A375 (cell line): Measurements from ENCODE around the gene E2F1. TPM values are rescaled to one million over a fixed set of nuclear protein-coding genes. Genes with fewer than 3 reads are reported as not detected.

ENCODE experiments used
- total RNA-seq: library from RNA; depleted of rRNA; stranded (reverse); fragments of >200 nt; shearing (Covaris generic); gene quantifications from 2 replicates; pipeline ENCODE4 v1.2.3, GENCODE V29; 2014; rRNA removed

E2F1 gene
- total RNA-seq, result 41.6 and 45.6 TPM in 2 replicates

GRCh38 chr20:33686100-33686983 lies at the start of gene E2F1:
Gene E2F1 (minus strand): TSS chr20:33686385. CDS start chr20:33686264, 121 bp downstream.

DNA sequence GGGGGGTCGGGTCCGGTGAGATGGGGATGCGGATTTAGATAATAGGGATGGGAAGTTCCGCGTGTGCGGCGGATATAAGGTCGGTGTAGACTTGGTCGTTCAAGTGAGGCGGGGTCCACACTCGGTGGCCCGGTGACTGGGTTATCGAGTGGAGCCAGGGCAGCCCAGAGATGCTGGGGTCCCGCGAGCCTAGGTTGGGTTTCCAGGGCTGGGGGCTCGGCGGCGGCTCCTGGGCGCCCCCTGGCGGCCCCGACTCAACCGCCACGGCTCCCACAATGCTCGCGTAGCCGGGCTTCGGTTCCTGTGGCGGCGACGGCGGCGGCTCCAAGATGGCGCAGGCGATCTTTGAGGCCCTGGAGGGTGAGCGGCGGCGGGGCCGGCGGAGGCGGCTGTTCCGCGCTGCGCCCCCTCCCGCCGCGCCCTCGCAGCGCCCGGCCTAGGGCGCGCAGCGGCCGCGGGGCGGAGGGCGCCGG lies 45.5 kb upstream of the E2F1 start, which contains the start of gene ZNF341:
Gene ZNF341, plus strand, starts transcription at position 304 of the 473 bp plus-strand sequence. Its CDS starts 26 bp downstream, at position 330.

GRCh38 chr20:33719989-33720709 lies 34.0 kb upstream of the E2F1 start, which contains the start of gene PXMP4:
Gene PXMP4 (minus strand): TSS chr20:33720310. CDS start chr20:33720207, 103 bp downstream.

DNA sequence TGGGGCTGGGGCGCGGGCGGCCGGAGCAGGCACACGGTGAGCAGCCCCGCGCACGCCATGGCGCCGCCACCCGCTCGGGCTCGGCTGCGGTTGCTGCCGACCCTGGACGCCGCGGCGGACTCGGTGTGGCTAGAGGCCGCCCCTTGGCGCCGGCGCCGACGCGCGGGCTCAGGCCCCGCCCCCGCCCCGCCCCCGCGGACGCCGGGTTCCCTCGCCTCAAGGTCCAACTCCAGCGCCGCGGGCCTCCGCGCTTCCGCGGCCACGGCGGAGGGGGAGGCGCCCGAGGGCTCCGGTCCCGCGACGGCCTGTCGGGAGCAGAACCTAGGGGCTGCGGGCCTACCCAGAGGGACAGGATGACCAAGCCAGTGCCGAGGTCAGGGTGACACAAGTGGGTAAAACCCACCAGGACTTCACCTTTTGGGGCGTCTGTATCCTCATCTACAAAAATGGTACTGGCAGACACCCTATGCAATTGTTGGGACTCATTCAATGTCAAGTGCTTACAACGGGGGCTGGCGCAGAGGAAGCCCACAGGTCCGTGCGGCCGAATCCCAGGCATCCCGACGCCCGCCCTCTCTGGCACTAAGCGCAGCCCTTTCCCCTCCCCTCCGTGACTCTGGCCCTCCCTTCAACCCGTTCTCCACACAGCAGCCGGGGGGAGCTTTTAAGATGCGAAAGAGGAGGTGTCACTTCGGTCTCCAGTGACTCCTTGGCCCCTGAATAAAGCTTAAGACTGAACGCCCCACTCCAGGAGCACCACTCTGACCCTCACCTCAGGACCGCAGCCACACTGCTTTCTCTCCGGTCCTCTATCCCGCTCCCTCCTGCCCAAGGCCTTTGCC lies 11.7 kb downstream of the E2F1 start, which contains the start of gene NECAB3:
Gene NECAB3, minus strand, starts transcription at position 135 of the 842 bp plus-strand sequence. Its CDS starts 76 bp downstream, at position 59.

DNA sequence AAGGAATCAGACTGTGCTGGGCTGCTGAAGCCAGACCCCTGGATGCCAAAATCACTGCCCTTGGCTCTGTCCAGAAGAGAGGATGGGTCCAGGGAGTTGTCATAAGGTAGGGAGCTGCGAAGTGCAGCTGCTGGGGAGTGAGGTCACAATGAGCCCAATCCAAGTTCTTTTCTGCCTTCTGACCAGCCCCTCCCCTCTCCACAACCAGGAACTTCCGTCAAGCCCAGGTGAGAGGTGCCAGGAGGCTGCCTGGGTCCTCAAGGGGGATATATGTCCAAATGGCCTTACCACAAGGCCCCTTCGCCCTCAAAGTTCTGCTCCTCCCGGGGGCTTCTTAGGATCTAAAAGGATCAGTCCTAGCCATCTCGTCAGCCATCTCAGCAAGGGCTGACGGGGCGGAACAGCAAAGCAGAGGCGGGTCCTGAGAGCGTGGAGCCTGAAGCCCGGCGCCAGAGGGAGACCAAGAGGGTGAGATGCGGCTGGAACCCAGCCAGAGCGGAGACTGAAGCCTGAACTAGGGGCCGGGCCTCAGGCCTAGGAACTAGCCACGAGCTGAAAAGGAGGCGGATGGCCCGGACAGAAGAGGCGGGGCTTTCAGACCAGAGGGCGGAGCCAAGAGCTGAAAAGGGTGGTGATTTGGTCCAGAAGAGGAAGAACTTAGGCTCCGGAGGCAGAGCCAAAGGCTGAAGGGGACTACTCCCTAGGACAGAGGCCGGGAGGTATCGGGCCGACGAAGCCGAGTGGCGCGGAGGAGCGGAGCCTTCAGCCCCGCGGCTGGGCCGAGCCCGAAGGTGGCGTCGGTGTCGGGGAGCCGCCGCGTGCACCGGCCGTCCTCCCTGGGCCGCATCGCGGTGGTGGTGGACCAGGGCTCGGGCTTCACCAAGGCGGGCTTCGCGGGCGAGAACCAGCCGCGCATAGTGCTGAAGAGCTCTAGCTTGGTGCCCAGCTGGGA lies 19.6 kb downstream of the E2F1 start, which contains the start of gene ACTL10:
Gene ACTL10, plus strand, starts transcription at position 651 of the 952 bp plus-strand sequence. CDS start 555 bp downstream, outside the sequence.

GRCh38 chr20:33662172-33662571 lies 24.0 kb downstream of the E2F1 start, which contains the start of gene C20orf144:
Gene C20orf144 (plus strand): TSS chr20:33662327. CDS start chr20:33662346, 19 bp downstream.

Other genes starting within 250 kb of the E2F1 start
- gene SNTA1, start 242.6 kb downstream of the E2F1 start, total RNA-seq, result 11.2 and 12.4 TPM in 2 replicates
- gene CBFA2T2, start 196.3 kb downstream of the E2F1 start, total RNA-seq, result 3.7 and 4.0 TPM in 2 replicates
- 0.04 TPM in 1 of 2 replicates, not detected in the other for gene C20orf144, start 24.1 kb downstream of the E2F1 start, total RNA-seq
- gene ACTL10, start 19.4 kb downstream of the E2F1 start, total RNA-seq, result 9.3 and 9.6 TPM in 2 replicates
- 41.3 and 44.0 TPM in 2 replicates for gene NECAB3, start 12.0 kb downstream of the E2F1 start, total RNA-seq
- gene PXMP4, start 33.9 kb upstream of the E2F1 start, total RNA-seq, result 2.6 and 2.9 TPM in 2 replicates
- gene ZNF341, start 45.6 kb upstream of the E2F1 start, total RNA-seq, result 3.0 and 3.9 TPM in 2 replicates
- gene CHMP4B, start 125.0 kb upstream of the E2F1 start, total RNA-seq, result 39.5 TPM in 2 replicates